Measurements from ENCODE around the gene UNC93A.

DNA sequence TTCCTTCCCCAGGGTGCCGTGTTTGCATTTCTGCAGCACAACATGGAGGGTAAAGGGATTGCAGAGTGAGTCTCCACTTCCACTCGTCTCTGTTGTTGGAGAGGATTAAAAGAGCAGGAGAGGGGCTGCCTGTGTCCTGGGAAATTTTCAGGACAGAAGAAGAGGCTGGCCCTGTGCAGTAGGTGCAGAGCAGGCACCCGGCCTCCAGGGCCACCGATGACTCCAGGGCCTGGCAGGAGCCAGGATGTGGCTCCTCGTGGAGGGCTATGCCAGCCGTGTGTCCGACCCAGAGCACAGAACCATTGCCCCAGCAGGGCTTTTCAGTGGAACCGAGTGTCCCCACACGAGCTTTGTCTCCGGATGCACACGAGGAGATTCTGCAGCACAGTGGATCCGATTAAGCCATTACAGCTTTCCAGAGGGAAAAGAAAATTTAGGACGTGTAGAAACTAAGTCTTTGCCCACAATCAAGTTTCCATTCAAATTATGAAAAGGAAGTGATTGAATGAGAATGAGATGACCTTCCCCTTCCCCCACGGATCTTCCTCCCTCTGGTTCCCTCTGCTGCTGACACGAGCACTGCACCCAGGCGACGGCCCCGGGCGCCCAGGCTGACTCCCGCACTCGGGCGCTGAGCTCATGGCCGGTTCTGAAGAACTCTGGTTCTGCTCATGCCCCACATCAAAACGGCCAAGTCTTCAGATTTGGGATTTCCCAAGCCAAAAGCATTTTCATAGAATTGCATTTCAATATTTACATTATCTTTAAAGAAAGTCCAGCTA lies 43.1 kb upstream of the UNC93A start:
- TF ChIP-seq FOXM1 (IDR thresholded peaks at IDR 0.05; ENCODE audit: borderline replicate concordance) (no peak), ARNT (IDR thresholded peaks at IDR 0.05) (no peak), SP1 (IDR thresholded peaks at IDR 0.05) (no peak), FOXK2 (IDR thresholded peaks at IDR 0.05) (no peak), HDGF (IDR thresholded peaks at IDR 0.05; ENCODE audit: borderline replicate concordance) (no peak), ELF4 (IDR thresholded peaks at IDR 0.05) (no peak), SUZ12 (IDR thresholded peaks at IDR 0.05) (no peak), LEF1 (IDR thresholded peaks at IDR 0.05; ENCODE audit: borderline replicate concordance) (no peak), ZNF384 (IDR thresholded peaks at IDR 0.05) (no peak), TARDBP (IDR thresholded peaks at IDR 0.05) (no peak), NFRKB (IDR thresholded peaks at IDR 0.05) (no peak)
- TF ChIP-seq, protein P1, sequence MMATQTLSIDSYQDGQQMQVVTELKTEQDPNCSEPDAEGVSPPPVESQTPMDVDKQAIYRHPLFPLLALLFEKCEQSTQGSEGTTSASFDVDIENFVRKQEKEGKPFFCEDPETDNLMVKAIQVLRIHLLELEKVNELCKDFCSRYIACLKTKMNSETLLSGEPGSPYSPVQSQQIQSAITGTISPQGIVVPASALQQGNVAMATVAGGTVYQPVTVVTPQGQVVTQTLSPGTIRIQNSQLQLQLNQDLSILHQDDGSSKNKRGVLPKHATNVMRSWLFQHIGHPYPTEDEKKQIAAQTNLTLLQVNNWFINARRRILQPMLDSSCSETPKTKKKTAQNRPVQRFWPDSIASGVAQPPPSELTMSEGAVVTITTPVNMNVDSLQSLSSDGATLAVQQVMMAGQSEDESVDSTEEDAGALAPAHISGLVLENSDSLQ (IDR thresholded peaks at IDR 0.05) = no peak

Measured in HEK293T (cell line).